ENCODE data around the gene RNF180.

DNA sequence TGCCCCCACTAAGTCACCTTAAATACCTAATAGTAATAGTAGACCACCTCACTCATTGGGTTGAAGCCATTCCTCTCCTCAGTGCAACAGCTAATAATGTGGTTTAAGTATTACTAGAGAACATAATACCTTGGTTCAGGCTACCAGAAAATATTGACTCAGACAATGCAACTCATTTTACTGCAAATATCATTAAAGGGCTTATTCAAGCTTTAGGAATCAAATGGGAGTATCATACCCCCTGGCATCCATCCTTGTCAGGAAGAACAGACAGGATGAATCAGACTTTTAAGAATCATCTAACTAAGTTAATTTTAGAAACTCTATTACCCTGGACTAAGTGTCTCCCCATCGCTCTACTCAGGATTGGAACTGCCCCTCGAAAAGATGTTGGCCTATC is 6.8 kb upstream of the RNF180 start:
- TF ChIP-seq CTCF (IDR thresholded peaks at IDR 0.05; ENCODE audit: low read depth, low read length) (no peak), POLR2A (IDR thresholded peaks at IDR 0.05; ENCODE audit: extremely low read depth, insufficient read length) (no peak)

Data from NB4 (cell line).